ENCODE measurements around the gene JPH3.

- no peak for TF ChIP-seq POLR2A (IDR thresholded peaks at IDR 0.05)
- TF ChIP-seq CTCF (IDR thresholded peaks at IDR 0.05): no peak
Measured at GRCh38 chr16:87570572-87570937, 31.8 kb upstream of the JPH3 start.

Measured in testis (tissue), 2 donors.